ENCODE data around the gene SUSD1.

Gene SUSD1

DNA sequence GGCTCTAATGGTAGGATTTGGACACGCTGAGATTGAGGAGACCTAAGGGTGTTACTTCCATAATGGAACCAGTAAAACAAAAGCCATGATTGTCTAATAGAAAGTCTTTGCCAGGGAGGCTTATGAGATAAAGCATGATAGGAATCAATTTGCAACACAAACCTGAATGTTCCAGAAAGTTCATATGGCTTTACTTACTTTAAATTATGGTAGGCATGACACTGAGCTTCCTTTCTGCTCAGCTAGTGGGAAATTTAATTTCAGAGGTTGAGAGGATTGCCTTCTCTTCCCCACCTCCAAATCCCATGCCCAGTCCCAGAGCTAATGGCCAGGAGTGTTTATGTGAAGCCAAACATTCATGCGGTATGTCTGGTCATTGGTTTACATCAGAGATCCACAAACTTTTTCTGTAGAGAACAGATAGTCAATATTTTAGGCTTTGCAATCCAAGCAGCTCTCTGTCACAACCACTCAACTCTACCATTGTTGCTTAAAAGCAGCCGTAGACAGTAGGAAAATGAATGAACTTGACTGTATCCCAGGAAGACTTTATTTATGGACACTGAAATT is 164.0 kb downstream of the SUSD1 start:
- DNase-seq (ENCODE audit: low read depth), result no peak

GRCh38 chr9:112010537-112010936 is 164.6 kb downstream of the SUSD1 start:
- no peak for DNase-seq (ENCODE audit: low read depth)

- DNase-seq (ENCODE audit: low read depth), result peak; percentile 63
Observed at GRCh38 chr9:112009656-112010055, 165.4 kb downstream of the SUSD1 start.

- DNase-seq (ENCODE audit: low read depth), result no peak
Observed at GRCh38 chr9:112007575-112008240, 167.4 kb downstream of the SUSD1 start.

DNA sequence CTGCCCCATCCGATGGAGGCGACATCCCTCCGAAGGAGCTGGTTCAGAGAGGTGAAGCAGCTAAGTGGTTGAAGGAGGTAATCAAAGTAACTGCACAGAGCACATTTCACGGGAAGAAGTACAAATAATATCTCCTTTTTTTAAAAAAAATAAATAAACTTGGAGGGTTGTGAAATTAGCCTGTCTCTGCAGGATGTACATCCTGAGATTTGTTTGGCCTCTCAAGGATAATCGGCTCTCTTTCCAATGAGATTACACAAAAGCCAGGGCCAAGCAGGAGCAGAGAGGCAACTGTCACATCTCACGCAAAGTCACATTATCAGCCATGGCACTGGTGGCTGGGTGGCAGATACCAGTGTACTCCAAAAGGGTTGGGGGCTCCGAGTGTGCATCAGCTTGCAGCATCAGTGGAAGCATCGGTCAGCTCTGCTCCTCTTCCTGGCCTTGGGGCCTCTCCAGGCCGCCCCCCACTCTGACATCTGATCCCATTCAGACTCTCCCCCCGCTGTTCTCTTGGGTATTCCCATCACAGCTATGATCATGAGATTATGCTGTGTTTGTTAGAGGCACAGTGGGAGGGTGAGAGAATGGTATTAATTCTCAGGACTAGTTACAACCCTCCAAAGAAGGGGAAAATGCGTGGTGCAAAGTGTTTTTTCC is 168.6 kb downstream of the SUSD1 start:
- no peak for DNase-seq (ENCODE audit: low read depth)

DNA sequence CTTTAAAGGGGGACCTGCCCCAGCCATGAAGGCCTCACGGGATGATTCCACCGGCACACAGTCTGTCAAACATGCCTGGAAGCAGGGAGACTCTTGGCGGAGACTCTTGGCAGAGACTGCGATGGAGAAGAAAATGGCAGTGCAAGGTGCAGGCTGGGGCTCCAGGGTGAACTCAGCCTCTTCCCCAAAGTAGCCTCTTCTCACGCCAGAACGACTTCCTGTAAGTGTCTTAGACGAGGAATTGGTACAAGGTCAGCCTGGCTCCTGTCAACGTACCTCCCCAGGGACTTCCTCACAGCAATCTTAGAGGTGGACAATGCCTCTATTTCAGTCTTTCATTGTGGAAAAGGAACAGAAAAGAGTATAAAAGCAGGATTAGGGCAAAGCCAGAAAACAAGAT is 169.2 kb downstream of the SUSD1 start:
- no peak for DNase-seq (ENCODE audit: low read depth)

DNA sequence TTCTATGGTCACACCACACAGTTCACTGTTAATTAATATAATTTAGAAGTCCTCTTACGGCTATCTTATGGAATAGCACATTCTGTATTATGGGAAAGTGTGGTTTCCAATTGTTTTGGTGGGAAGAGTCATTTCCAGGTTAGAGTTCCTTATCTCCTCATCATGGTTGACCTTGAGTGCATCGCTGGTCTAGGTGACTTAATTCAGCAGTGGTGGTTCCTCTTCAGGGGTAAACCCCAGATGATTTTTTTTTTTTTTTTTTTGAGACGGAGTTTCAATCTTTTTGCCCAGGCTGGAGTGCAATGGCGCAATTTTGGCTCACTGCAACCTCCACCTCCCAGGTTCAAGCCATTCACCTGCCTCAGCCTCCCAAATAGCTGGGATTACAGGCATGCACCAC is 171.6 kb downstream of the SUSD1 start:
- DNase-seq (ENCODE audit: low read depth), result no peak

DNA sequence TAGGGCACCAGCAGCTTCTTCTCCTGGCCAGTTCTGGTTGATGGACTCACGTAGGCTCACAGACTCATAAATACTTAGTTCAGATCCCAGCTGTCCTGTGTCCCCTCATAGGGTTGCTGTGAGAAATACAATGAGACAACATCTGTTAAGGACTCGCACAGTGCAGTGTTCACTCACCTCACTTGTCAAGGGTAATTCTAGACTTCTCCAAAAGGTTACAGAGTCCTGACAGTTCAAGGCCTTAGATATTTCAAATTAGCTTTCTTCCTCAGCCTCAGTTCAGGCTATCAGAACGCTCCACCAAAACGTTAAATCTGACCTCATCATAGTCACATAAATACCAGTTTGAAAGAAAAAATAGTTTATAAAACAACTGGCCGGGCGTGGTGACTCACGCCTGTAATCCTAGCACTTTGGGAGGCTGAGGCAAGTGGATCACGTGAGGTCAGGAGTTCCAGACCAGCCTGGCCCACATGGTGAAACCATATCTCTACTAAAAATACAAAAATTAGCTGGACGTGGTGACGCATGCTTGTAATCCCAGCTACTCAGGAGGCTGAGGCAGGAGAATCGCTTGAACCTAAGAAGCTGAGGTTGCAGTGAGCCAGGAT is 172.1 kb downstream of the SUSD1 start:
- no peak for DNase-seq (ENCODE audit: low read depth)

DNA sequence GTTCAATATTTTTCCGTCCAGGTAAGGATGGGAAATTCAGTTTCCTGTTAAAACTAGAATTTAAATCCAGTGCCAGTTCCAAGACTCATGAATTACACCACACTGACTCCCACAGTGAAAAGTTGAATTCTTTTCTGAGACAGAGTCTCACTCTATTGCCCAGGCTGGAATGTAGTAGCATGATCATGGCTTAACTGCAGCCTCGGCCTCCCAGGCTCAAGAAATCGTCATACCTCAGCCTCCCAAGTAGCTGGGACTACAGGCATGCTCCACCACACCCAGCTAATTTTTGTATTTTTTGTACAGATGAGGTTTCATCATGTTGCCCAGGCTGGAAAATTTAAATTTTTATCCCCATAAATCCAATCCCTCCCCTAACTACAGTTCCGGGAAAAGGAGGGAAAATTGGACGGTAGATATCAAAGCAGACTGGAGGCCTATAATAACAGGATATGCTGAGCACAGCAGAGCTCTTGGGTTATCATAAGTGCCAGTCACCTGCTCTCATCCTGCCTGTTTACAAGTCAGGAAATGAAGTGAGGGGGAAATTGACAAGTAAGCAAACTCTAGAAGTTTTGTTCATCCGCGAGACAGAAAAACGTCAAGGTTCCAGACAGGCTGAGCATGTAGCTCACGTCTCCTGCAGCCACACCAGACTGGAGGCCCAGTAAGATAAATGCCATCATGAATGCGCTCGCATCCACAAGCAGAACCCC is 172.8 kb downstream of the SUSD1 start:
- no peak for DNase-seq (ENCODE audit: low read depth)

DNA sequence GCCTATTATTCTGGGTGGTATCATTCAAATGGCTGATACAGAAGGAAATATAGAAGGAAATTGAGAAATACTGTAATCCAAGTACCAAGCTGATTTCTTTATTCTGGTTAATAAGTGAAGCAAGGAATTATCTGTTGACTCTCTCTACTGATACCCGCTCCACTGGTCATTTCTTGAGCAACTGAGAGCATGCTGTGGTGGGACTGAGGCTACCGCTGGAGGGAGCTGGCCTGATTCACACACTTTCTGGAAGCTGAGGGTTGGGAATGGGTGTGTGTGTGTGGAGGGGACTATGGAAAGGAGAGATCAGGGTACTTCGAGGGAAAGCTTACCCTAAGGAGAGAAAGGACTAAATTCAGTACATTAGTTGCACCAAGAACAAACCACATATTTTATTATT is 174.4 kb downstream of the SUSD1 start:
- DNase-seq (ENCODE audit: low read depth), result no peak

DNA sequence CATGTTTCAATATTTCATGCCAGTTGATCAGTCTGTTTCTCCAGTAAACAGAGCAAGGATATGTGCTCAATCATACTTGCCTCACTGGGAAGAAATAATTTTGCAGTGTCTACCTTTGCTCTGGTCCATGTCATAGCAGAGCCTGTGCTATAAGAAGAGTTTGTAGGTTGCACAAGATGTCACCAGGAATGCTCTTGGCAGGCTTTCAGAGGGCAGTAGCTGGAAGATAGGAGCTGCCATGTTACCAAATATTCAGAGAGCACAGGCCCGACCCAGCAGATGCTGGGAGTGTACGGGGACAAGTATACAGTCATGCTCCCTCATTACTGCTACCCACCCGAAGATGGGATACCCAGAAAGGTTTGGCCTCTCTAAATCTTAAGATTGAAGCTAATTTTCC is 175.8 kb downstream of the SUSD1 start:
- DNase-seq (ENCODE audit: low read depth), result no peak

DNA sequence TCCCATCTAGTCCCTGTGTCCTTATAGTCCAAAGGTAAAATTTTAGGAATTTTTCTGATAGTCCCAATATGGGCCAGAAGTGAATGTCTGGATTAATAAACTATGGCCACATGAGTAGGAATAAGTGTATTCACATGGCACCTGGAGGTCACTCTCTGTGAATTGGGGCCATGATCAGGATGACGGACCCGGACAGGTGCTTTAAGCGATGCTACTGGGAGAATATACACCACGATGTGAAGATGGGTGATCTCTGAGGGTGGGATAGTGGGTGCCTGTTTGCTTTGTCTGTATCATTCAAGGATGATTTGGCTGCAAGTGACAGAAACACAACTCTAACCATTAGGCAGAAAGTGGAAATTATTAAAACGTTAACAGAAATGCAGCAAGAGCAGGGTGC is 177.3 kb downstream of the SUSD1 start:
- no peak for DNase-seq (ENCODE audit: low read depth)

DNA sequence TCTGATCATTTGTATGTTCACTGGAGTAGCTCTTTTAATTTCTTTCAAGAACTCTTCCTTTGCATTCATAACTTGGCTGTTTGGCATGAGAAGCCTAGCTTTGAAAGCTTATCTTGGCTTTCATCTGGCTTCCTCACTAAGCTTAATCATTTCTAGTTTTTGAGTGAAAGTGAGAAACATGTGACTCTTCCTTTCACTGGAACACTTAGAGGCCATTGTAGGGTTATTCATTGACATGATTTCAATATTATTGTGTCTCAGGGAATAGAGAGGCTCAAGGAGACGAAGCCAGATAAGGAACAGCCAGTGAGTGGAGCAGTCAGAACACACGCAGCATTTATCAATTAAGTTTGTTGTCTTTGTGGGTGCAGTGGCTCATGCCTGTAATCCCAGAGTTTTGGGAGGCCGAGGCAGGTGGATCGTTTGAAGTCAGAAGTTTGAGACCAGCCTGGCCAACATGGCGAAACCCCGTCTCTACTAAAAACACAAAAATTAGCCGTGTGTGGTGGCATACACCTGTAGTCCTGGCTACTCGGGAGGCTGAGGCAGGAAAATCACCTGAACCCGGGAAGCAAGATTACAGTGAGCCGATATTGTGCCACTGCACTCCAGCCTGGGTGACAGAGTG is 180.2 kb downstream of the SUSD1 start:
- no peak for DNase-seq (ENCODE audit: low read depth)

- no peak for DNase-seq (ENCODE audit: low read depth)
Observed at GRCh38 chr9:111993319-111993718, 181.8 kb downstream of the SUSD1 start.

- DNase-seq (ENCODE audit: low read depth), result peak; percentile 51
Observed at GRCh38 chr9:111992523-111992922, 182.6 kb downstream of the SUSD1 start.

DNA sequence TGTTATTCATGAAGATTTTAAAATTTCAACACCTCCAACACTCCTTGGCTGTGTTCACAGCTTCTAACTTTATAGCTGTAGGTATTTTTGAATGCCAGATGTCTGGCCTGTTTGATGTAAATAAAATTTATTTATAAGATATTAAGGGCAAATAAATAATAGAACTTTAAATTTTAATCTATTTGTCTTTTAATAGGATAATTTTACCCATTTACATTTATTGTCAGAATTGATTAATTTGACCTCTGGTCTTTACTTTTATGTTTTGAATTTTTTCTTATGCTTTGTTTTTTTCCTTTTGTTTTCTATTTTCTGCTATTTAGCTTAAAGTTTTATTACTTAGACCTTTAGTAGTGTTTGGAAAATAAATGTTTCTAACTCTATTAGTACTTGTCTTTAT is 183.9 kb downstream of the SUSD1 start:
- no peak for DNase-seq (ENCODE audit: low read depth)
